Coronary artery (tissue), 2 donors: ENCODE data around the gene PTPN21.

Experiments used
- DNase-seq: peaks from one replicate; pipeline ENCODE4 v3.0.0-alpha.2; 2017; ENCODE audit warnings: low spot score
- H3K27ac ChIP-seq, 2 donors: fragments of 200-600 bp; sonication (generic); one replicate each; pipeline ENCODE4 v1.5.1; 2016 to 2019
- H3K4me3 ChIP-seq: fragments of 200-600 bp; sonication (generic); 2 replicates; pipeline ENCODE4 v1.5.1; 2016; ENCODE audit warnings: mild to moderate bottlenecking, moderate library complexity
- CTCF ChIP-seq: fragments of 200-600 bp; sonication (generic); IDR thresholded peaks from one replicate; pipeline ENCODE4 v1.5.1; 2019; ENCODE audit warnings: antibody characterized with exemption

The PTPN21 gene

GRCh38 chr14:88439088-88439487 is 115.7 kb downstream of the PTPN21 start:
- no peak for DNase-seq
- Histone ChIP-seq H3K27ac (no peak overlapping the region), H3K4me3 (no peak overlapping the region)
- TF ChIP-seq CTCF, result no peak

- TF ChIP-seq CTCF, result no peak
- Histone ChIP-seq H3K27ac (no peak overlapping the region), H3K4me3 (no peak overlapping the region)
- no peak for DNase-seq
These were observed 117.1 kb downstream of the PTPN21 start for GRCh38 chr14:88437658-88438057.

- Histone ChIP-seq H3K4me3 (no peak overlapping the region), H3K27ac (no peak overlapping the region)
- no peak for DNase-seq
- no peak for TF ChIP-seq CTCF
These were observed 123.8 kb downstream of the PTPN21 start for GRCh38 chr14:88430976-88431375.

- DNase-seq, result no peak
- Histone ChIP-seq H3K4me3 (no peak overlapping the region), H3K27ac (no peak overlapping the region)
- TF ChIP-seq CTCF, result no peak
These were observed 128.5 kb downstream of the PTPN21 start for GRCh38 chr14:88426271-88426670.

GRCh38 chr14:88424573-88424972 is 130.2 kb downstream of the PTPN21 start:
- Histone ChIP-seq H3K4me3 (no peak overlapping the region), H3K27ac (no peak overlapping the region)
- no peak for TF ChIP-seq CTCF
- no peak for DNase-seq

GRCh38 chr14:88422919-88423650 is 131.7 kb downstream of the PTPN21 start:
- DNase-seq, result no peak
- Histone ChIP-seq H3K27ac (no peak overlapping the region), H3K4me3 (no peak overlapping the region)
- no peak for TF ChIP-seq CTCF

GRCh38 chr14:88422047-88422446 is 132.8 kb downstream of the PTPN21 start:
- TF ChIP-seq CTCF, result no peak
- no peak for DNase-seq
- no peak overlapping the region for H3K27ac ChIP-seq
- no peak overlapping the region for H3K4me3 ChIP-seq
